Measurements from ENCODE around the gene AFDN.

AFDN gene

GRCh38 chr6:167918548-167919278 lies 92.0 kb downstream of the AFDN start:
- H3K27ac ChIP-seq: no peak overlapping the region

GRCh38 chr6:167919349-167919748 lies 92.6 kb downstream of the AFDN start:
- Histone ChIP-seq H3K27ac (no peak overlapping the region), H3K4me3 (no peak overlapping the region)
- no peak for TF ChIP-seq CTCF (IDR thresholded peaks at IDR 0.05)
- DNase-seq (ENCODE audit: low spot score): no peak

More at GRCh38 chr6:167918548-167919278, 92.0 kb downstream of the AFDN start:
- TF ChIP-seq CTCF (IDR thresholded peaks at IDR 0.05): no peak
- DNase-seq (ENCODE audit: low spot score): no peak
- no peak overlapping the region for H3K4me3 ChIP-seq

GRCh38 chr6:167920165-167920564 lies 93.5 kb downstream of the AFDN start:
- TF ChIP-seq CTCF (IDR thresholded peaks at IDR 0.05): no peak
- no peak overlapping the region for H3K4me3 ChIP-seq
- H3K27ac ChIP-seq: no peak overlapping the region
- no peak for DNase-seq (ENCODE audit: low spot score)

GRCh38 chr6:167921831-167922230 lies 95.1 kb downstream of the AFDN start:
- TF ChIP-seq CTCF (IDR thresholded peaks at IDR 0.05): no peak
- no peak for DNase-seq (ENCODE audit: low spot score)
- H3K27ac ChIP-seq: no peak overlapping the region

GRCh38 chr6:167925026-167925425 lies 98.3 kb downstream of the AFDN start:
- no peak overlapping the region for H3K27ac ChIP-seq
- TF ChIP-seq CTCF (IDR thresholded peaks at IDR 0.05): no peak
- H3K4me3 ChIP-seq: no peak overlapping the region
- no peak for DNase-seq (ENCODE audit: low spot score)

More at GRCh38 chr6:167921831-167922230, 95.1 kb downstream of the AFDN start:
- H3K4me3 ChIP-seq: no peak overlapping the region

- H3K27ac ChIP-seq: no peak overlapping the region
- TF ChIP-seq CTCF (IDR thresholded peaks at IDR 0.05): no peak
- H3K4me3 ChIP-seq: no peak overlapping the region
- no peak for DNase-seq (ENCODE audit: low spot score)
Measured at GRCh38 chr6:167927246-167927645, 100.5 kb downstream of the AFDN start.

- no peak for TF ChIP-seq CTCF (IDR thresholded peaks at IDR 0.05)
Measured at GRCh38 chr6:167928111-167928510, 101.4 kb downstream of the AFDN start.

More at GRCh38 chr6:167928111-167928510, 101.4 kb downstream of the AFDN start:
- no peak for DNase-seq (ENCODE audit: low spot score)
- Histone ChIP-seq H3K4me3 (no peak overlapping the region), H3K27ac (no peak overlapping the region)

All from coronary artery (tissue), 2 donors.